Right renal cortex interstitium (tissue), 3 donors: ENCODE results near the gene PRKCH. TPM values are rescaled to one million over a fixed set of nuclear protein-coding genes. Genes with fewer than 3 reads are reported as not detected.

Source experiments
- DNase-seq, 3 donors: peaks; one replicate each; pipeline ENCODE4 v3.0.0-alpha.2; 2013; ENCODE audit warnings: low read depth in 3 of 3, low spot score in 2 of 3
- polyA plus RNA-seq, 3 donors: library from polyadenylated mRNA; unstranded; fragments of 120-200 nt; gene quantifications; one replicate each; pipeline ENCODE4 v1.2.1, GENCODE V29; 2013; ENCODE audit not compliant: insufficient read length in 3 of 3

The PRKCH gene
- polyA plus RNA-seq, 3 donors, result 17.5 to 20.1 (median 18.1) TPM

GRCh38 chr14:61360796-61361525 is 39.6 kb downstream of the PRKCH start:
- no peak for DNase-seq

- DNase-seq, result no peak
Measured at GRCh38 chr14:61362072-61362750, 40.8 kb downstream of the PRKCH start.

- no peak for DNase-seq
Measured at GRCh38 chr14:61364243-61364642, 42.9 kb downstream of the PRKCH start.

- no peak for DNase-seq
Measured at GRCh38 chr14:61365667-61366212, 44.4 kb downstream of the PRKCH start.

- DNase-seq, result no peak
Measured at GRCh38 chr14:61368114-61368710, 46.8 kb downstream of the PRKCH start.

GRCh38 chr14:61368781-61369453 is 47.5 kb downstream of the PRKCH start:
- DNase-seq, result no peak

GRCh38 chr14:61369454-61369810 is 48.1 kb downstream of the PRKCH start:
- DNase-seq, result no peak

GRCh38 chr14:61372379-61372778 is 51.0 kb downstream of the PRKCH start:
- DNase-seq, result no peak

GRCh38 chr14:61372842-61373555 is 51.6 kb downstream of the PRKCH start:
- no peak for DNase-seq

GRCh38 chr14:61374284-61374683 is 52.9 kb downstream of the PRKCH start:
- DNase-seq, result no peak

- no peak for DNase-seq
Measured at GRCh38 chr14:61375218-61375617, 53.8 kb downstream of the PRKCH start.

GRCh38 chr14:61376314-61376713 is 54.9 kb downstream of the PRKCH start:
- no peak for DNase-seq

- DNase-seq, result no peak
Measured at GRCh38 chr14:61377749-61378148, 56.4 kb downstream of the PRKCH start.

- no peak for DNase-seq
Measured at GRCh38 chr14:61379639-61380184, 58.3 kb downstream of the PRKCH start.

GRCh38 chr14:61380984-61381383 is 59.6 kb downstream of the PRKCH start:
- DNase-seq, result no peak

- no peak for DNase-seq
Measured at GRCh38 chr14:61381553-61381952, 60.2 kb downstream of the PRKCH start.

- DNase-seq, result no peak
Measured at GRCh38 chr14:61382842-61383241, 61.5 kb downstream of the PRKCH start.

GRCh38 chr14:61385002-61385685 is 63.8 kb downstream of the PRKCH start:
- no peak for DNase-seq

- no peak for DNase-seq
Measured at GRCh38 chr14:61386173-61386772, 64.9 kb downstream of the PRKCH start.
